ENCODE results near the gene NCBP3. TPM values are rescaled to one million over a fixed set of nuclear protein-coding genes. Genes with fewer than 3 reads are reported as not detected.

Gene NCBP3
- total RNA-seq, 2 experiments from 2014 or later: 25.0 to 29.5 TPM

DNA sequence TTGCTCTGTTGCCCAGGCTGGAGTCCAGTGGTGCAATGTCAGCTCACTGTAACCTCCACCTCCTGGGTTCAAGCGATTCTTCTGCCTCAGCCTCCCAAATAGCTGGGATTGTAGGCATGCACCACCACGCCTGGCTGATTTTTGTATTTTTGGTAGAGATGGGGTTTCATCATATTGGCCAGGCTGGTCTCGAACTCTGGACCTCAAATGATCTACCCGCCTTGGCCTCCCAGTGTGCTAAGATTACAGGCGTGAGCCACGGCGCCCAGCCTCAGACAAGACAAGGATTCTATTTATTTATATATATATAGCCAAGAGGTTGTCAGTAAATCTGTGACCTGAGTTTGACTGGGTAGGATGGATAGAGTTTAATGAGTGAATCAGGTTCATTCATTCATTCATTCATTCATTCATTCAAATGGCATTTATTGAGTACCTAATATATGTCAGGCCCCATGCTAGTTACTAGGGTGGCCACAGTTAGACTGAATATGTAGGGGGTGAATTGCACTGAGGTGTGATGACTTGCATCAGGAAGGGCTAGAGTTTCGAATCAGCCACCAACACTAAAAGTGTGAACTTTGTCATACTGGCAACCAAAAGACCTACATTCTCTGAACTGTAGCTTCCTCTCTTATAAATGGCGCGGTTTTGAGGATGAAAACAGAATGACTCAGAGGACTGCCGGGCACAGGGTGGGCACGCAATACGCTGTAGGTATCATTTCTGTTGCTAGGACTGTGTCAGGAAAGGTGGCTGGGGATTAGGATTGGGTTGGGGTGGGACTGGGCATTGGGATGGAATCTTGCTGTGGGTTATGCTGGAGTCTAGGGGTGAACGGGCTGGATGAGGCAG lies 82.9 kb downstream of the NCBP3 start:
- Mint-ChIP-seq H3K27me3 (no peaks in the 10 kb centered on the region), H3K27ac (peak overlapping the region; percentile 74), H3K9me3 (no peaks in the 10 kb centered on the region), H3K4me3 (peak overlapping the region; percentile 54), H3K4me1 (ENCODE audit: low read depth) (peaks cover 46% of the 10 kb centered on the region), H3K36me3 (ENCODE audit: low read depth) (no peaks in the 10 kb centered on the region)
- no peaks in the 10 kb centered on the region for H3K27me3 ChIP-seq (ENCODE audit: control insufficient read depth in 1 of 2, insufficient read depth in 2 of 2, low read length in 2 of 2)
- ATAC-seq (ENCODE audit: poor library complexity) (no peak), DNase-seq (peak in 4 of 14 experiments; percentile 45 to 76 (median 62))
- peaks cover 57% of the 10 kb centered on the region for H3K4me1 ChIP-seq (ENCODE audit: insufficient read depth, low read length)
- H3K9me3 ChIP-seq (ENCODE audit: control insufficient read depth in 1 of 2, insufficient read depth in 1 of 2, low read length in 2 of 2): peaks cover 0 to 4% of the 10 kb centered on the region in 2 experiments
- POLR2A ChIA-PET: no interaction called here
- CTCF ChIA-PET: interaction anchor here (0.9 kb wide), 1 partner anchor 25 kb away, joined by 3 read pairs; no protein-coding TSS in a partner anchor
- TF ChIP-seq, protein P1, sequence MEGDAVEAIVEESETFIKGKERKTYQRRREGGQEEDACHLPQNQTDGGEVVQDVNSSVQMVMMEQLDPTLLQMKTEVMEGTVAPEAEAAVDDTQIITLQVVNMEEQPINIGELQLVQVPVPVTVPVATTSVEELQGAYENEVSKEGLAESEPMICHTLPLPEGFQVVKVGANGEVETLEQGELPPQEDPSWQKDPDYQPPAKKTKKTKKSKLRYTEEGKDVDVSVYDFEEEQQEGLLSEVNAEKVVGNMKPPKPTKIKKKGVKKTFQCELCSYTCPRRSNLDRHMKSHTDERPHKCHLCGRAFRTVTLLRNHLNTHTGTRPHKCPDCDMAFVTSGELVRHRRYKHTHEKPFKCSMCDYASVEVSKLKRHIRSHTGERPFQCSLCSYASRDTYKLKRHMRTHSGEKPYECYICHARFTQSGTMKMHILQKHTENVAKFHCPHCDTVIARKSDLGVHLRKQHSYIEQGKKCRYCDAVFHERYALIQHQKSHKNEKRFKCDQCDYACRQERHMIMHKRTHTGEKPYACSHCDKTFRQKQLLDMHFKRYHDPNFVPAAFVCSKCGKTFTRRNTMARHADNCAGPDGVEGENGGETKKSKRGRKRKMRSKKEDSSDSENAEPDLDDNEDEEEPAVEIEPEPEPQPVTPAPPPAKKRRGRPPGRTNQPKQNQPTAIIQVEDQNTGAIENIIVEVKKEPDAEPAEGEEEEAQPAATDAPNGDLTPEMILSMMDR (IDR thresholded peaks at IDR 0.05): no peak
- intact Hi-C loops (cut with DNase I, micrococcal nuclease): no loop called here
- H3K27ac ChIP-seq (ENCODE audit: low read depth in 1 of 2, low read length in 2 of 2): peak overlapping the region in 1 of 2 donors; percentile 48
- H3K4me3 ChIP-seq (ENCODE audit: low read length): peak overlapping the region; percentile 39
- no peaks in the 10 kb centered on the region for H3K36me3 ChIP-seq (ENCODE audit: insufficient read depth, low read length)

GRCh38 chr17:3761918-3762380 lies 84.1 kb downstream of the NCBP3 start:
- no peaks in the 10 kb centered on the region for H3K36me3 Mint-ChIP-seq (ENCODE audit: low read depth)
- Histone ChIP-seq H3K4me3 (ENCODE audit: low read length) (no peak overlapping the region), H3K27ac (ENCODE audit: low read depth in 1 of 2, low read length in 2 of 2) (no peak overlapping the region), H3K4me1 (ENCODE audit: insufficient read depth, low read length) (peaks cover 47% of the 10 kb centered on the region), H3K36me3 (ENCODE audit: insufficient read depth, low read length) (no peaks in the 10 kb centered on the region), H3K9me3 (ENCODE audit: control insufficient read depth in 1 of 2, insufficient read depth in 1 of 2, low read length in 2 of 2) (peaks cover 0 to 4% of the 10 kb centered on the region in 2 experiments), H3K27me3 (ENCODE audit: control insufficient read depth in 1 of 2, insufficient read depth in 2 of 2, low read length in 2 of 2) (no peaks in the 10 kb centered on the region)
- H3K27ac Mint-ChIP-seq: no peak overlapping the region
- TF ChIP-seq, protein P1 (IDR thresholded peaks at IDR 0.05): no peak
- H3K4me1 Mint-ChIP-seq (ENCODE audit: low read depth): peaks cover 39% of the 10 kb centered on the region
- POLR2A ChIA-PET: no interaction called here
- intact Hi-C loops (cut with DNase I, micrococcal nuclease): no loop called here
- ATAC-seq (ENCODE audit: poor library complexity) (no peak), DNase-seq (no peak)
- CTCF ChIA-PET: interaction anchor here (0.7 kb wide), 2 partner anchors 129 to 1186 kb away, joined by 3 to 5 read pairs; no protein-coding TSS in a partner anchor
- no peaks in the 10 kb centered on the region for H3K27me3 Mint-ChIP-seq
- no peak overlapping the region for H3K4me3 Mint-ChIP-seq
- H3K9me3 Mint-ChIP-seq: no peaks in the 10 kb centered on the region

GRCh38 chr17:3761036-3761917 lies 84.8 kb downstream of the NCBP3 start:
- H3K27me3 Mint-ChIP-seq: no peaks in the 10 kb centered on the region
- H3K9me3 ChIP-seq (ENCODE audit: control insufficient read depth in 1 of 2, insufficient read depth in 1 of 2, low read length in 2 of 2): peaks cover 0 to 4% of the 10 kb centered on the region in 2 experiments
- H3K36me3 ChIP-seq (ENCODE audit: insufficient read depth, low read length): no peaks in the 10 kb centered on the region
- H3K27ac ChIP-seq (ENCODE audit: low read depth in 1 of 2, low read length in 2 of 2): no peak overlapping the region
- H3K4me3 Mint-ChIP-seq: no peak overlapping the region
- ATAC-seq (ENCODE audit: poor library complexity): no peak
- no peak for DNase-seq
- ChIA-PET POLR2A (interaction anchor here (2.1 kb wide), 1 partner anchor 10 kb away, joined by 5 read pairs; no protein-coding TSS in a partner anchor), CTCF (interaction anchor here (2.2 kb wide), 1 partner anchor 24 kb away, joined by 8 read pairs; no protein-coding TSS in a partner anchor)
- H3K4me1 Mint-ChIP-seq (ENCODE audit: low read depth): peaks cover 32% of the 10 kb centered on the region
- H3K36me3 Mint-ChIP-seq (ENCODE audit: low read depth): no peaks in the 10 kb centered on the region
- no peaks in the 10 kb centered on the region for H3K9me3 Mint-ChIP-seq
- peaks cover 40% of the 10 kb centered on the region for H3K4me1 ChIP-seq (ENCODE audit: insufficient read depth, low read length)
- TF ChIP-seq, protein P1 (IDR thresholded peaks at IDR 0.05): no peak
- H3K4me3 ChIP-seq (ENCODE audit: low read length): no peak overlapping the region
- H3K27ac Mint-ChIP-seq: no peak overlapping the region
- intact Hi-C loops (cut with DNase I, micrococcal nuclease): no loop called here
- H3K27me3 ChIP-seq (ENCODE audit: control insufficient read depth in 1 of 2, insufficient read depth in 2 of 2, low read length in 2 of 2): no peaks in the 10 kb centered on the region

Data from CD4-positive, alpha-beta T cell (primary cell).